ENCODE measurements around the gene UGT1A10.
"Not testable (repeated sequence)": the region's sequence is repeated elsewhere in the genome, so short reads cannot be mapped to it uniquely, and the experiment has no call there.

UGT1A10 gene

DNA sequence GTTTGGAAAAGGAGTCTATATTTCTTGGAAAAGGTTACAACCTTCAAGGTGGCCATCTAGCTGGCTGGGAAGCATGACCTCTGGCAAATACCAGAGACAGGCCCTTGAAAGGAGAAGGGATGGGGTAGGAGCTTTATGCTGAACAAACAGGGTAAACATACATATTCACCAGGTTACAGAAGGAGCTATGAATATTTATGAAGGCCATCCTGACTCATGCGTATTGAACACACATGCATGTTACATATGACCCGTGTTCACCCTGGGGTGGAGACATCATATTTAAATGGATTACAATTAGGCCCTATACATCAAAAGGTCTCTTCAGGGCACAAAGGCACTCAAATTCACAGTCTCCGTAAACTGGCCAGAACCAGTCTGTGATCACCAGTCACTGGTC lies 19.7 kb downstream of the UGT1A10 start:
- DNase-seq, result not testable (repeated sequence)

DNA sequence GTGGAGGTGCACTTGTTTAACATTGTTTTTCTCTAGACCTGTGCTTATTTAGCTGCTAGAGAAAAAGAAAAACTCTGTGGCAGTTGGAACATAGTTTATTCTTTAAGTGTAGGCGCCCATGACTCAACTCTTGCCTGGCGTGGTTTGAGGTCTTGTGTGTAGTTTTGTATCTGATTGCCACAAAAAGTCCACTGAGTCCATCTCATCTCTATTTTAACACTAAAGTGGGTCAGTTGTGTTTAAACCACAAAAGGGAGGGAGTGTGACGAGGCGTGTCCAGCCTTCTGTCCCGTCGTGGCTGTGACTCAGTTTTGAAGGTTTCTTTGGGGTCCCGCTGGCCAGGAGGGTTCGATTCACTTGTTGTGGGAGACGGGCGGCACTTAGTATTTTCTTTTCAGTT lies 20.2 kb downstream of the UGT1A10 start:
- DNase-seq, result no peak

DNA sequence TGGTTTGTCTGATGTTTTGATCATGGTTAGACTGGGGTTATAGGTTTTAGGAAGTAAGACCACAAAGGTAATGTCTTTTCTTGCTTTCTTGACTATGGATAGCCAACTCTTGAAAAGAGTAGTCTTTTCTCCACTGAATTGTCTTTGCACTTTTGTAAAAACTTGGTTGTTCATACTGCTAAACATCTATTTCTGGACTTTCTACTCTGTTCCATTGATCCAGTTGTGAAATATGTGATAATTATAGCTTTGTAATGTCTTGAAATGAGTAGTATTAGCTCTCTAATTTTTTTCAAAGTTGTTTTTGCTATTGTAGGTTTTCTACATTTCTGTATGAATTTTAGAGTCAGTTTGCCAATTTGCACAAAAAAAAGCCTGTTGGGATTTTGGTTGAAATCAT lies 22.4 kb downstream of the UGT1A10 start:
- no peak for DNase-seq

DNA sequence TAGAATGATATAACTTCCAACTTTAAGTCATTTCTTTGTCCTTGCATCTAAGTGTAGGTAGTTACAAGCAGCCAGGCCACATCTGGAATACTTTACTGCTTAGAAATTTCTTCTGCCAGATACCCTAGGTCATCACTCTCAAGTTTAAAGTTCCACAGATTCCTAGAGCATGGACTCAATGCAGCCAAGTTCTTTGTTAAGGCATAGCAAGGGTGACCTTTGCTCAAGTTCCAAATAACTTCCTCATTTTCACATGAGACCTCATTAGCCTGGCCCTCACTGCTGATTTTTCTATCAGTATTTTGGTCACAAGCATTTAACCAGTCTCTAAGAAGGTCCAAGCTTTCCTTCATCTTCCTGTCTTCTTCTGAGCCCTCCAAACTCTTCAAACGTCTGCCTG lies 27.7 kb downstream of the UGT1A10 start:
- DNase-seq, result no peak

DNA sequence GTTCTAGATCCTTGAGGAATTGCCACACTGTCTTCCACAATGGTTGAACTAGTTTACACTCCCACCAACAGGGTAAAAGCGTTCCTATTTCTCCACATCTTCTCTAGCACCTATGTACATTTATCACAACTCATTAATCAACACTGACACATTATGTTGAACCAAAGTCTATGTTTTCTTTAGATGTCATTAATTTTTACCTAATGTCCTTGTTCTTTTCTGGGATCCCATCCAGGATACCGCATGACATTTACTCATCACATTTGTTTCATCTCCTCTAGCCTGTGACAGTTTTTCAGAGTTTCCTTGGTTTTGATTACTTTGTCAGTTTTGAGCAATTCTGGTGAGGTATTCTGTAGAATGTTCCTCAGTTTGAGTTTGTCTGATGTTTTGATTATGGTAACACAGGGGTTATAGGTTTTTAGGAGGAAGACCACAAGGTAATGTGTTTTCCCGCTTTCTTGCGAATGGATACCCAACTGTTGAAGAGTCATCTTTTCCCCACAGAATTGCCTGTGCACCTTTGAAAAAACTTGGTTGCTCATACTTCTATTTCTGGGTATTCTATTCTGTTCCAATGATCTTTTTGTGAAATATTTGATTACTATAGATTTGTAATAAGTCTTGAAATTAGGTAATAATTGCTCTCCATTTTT lies 32.5 kb downstream of the UGT1A10 start:
- no peak for DNase-seq

DNA sequence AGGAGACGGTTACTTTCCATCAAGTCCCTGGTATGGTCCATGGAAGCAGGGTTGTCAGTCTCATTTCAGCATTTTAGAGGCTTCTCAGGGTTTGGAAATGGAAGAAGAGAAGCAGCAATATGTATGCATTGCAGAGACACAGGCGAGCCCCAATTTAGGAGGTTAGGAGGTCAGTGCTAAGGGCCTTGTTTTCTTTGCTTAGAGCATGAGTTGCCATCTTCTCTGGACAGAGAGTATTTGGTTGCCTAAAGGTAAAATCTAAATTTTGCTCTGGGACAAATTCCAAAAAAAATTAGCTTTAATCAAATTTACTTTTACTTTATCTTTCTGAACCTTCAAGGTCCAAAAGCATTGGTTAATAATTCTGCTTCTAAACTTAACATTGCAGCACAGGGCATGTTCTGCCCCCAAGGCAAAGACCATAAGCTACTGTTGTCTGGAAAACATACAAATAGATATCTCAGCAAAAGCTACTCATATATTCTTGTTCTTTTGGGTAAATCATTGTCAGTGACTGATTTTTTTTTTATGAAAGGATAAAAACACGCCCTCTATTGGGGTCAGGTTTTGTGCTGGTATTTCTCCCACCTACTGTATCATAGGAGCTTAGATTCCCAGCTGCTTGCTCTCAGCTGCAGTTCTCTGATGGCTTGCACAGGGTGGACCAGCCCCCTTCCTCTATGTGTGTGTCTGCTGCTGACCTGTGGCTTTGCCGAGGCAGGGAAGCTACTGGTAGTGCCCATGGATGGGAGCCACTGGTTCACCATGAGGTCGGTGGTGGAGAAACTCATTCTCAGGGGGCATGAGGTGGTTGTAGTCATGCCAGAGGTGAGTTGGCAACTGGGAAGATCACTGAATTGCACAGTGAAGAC lies 35.3 kb downstream of the UGT1A10 start, which contains the start of gene UGT1A9:
Gene UGT1A9 (plus strand): TSS at position 609 of the 872 bp plus-strand sequence. CDS start 37 bp downstream, at position 646.
- no peak for DNase-seq

DNA sequence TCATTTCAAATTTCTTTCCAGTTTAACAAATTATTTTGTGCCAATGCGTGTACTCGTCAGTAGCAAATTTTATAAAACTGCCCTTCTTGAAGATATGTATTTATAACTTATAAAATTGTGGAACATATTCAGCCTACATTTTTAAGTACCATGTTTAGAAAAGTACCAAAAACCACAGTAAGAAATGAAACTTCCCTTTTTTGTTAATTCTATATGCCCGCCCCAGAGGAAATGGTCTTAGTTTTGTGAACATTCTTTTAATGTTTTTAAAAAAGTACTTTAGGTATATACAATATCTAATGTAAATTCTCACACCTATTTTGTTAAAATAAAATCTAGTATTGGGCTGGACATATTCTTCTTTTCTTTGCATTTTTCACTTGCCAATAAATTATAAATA lies 36.6 kb downstream of the UGT1A10 start:
- no peak for DNase-seq

DNA sequence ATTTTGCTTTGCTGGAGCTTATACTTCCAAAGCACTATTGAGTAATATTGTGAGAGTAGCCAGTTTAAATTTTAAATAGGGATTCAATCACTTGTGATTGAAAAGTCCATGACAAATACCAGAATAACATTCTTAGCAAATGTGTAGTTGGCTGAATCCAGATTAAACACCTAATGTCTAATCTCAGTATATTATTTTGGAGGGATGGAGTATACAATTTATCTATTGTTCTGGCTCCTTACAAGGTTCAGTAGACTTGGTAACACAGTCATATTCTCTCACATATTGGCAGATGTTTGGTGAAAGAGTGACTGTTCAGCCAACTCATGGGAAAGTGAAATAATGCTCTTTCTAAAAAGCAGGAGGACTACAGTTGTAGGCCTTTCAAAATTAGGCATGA lies 37.6 kb downstream of the UGT1A10 start:
- no peak for DNase-seq

DNA sequence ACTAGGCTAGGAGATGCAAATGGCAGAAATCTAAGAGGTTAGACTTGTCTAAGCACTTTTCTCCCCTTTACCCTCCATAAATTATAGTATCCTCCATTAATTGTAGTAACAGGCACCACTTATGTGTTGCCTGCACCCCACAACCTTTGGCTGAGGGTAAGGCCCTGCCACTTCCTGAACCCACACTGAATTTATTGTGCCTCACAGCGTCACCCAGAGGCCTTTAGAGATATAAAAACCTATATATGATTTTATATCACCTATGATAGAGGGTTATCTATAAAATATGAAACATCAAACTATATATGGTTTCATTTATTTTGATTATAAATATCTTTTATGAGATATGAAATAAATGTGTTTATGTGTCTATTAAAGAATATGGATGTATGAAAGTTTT lies 38.1 kb downstream of the UGT1A10 start:
- no peak for DNase-seq

DNA sequence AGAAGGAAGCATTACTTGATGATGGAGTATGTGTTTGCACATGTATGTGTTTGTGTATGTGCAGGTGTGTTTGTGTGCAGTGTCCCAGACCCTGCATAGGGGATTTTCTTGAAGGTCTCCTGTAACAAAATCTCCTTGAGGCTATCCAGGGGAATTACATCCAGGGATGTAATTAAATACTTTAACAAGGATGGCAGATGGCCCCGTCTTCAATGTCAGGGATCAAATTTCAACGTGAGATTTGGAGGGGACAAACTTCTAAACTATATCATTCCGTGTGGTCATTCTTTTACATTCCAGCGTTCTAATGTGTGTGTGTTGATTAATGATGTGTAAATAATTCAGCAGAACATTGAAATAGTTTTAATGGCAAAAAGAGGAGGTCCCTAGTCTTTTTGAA lies 38.7 kb downstream of the UGT1A10 start:
- DNase-seq, result no peak

DNA sequence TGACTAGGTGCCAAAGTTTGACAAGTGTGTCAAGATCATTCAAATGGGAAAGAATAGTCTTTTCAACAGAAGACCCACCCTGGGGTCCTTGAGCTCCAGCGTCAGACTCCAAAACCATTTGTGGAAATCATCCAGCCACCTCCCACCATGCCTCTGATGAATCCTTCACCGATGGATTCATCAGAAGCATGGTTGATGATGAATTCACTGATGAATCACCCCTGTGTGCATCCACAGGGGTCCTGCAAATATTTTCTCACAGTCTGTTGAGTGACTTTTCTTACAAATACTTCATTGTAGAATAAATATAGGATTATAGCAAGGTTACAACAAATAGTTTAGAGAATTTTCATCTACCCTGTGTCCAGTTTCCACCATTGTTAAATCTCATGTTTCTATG lies 39.8 kb downstream of the UGT1A10 start:
- DNase-seq, result no peak

DNA sequence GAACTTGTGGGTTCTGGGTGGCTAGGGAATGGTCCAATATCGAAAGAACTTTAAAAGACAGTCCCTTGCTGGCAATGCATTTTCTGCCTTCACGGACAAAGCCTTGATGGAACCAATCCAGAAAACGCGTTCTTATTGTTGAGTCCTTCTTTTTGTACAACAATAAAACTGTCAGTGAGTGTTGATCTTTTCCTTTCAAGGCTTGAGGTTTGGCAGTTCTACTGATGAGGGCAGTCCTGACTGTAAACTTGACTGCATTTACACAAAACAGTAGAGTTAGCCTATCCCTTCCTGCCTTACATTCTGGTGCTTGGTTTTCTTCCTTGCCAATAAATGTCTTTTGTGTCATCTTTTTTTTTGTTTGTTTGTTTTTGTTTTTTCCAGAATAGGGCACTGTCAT lies 42.9 kb downstream of the UGT1A10 start:
- no peak for DNase-seq

DNA sequence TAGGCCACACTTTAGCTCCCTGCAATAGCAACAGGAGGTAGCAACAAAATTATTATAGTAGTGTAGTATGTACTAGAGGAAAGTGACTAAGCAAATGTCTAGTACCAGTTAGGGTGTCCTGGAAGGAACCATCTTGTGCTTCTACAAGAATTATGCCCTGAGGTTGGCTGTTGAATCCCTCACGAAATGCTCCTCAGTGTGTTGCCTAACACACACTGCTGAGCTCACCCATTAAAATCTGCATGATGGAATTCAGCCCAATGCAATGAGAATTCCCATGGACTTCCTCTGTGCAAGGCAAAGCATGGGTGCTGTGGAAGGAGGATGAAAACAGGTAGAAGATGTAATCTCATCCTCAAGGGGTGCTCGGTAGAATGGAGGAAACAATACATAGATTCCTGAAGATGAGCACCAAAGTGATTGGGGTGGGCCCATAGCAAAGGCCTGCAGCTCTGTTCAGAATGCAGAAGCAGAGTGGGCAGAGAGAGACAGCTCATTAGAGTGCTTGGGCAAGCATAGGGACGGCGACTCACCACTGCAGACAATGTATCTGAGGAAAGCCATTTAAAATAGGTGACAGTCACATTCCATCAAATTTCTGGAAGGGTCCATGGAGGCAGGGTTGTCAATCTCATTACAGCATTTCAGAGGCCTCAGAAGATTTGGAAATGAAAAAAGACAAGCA lies 44.3 kb downstream of the UGT1A10 start:
- no peak for DNase-seq

DNA sequence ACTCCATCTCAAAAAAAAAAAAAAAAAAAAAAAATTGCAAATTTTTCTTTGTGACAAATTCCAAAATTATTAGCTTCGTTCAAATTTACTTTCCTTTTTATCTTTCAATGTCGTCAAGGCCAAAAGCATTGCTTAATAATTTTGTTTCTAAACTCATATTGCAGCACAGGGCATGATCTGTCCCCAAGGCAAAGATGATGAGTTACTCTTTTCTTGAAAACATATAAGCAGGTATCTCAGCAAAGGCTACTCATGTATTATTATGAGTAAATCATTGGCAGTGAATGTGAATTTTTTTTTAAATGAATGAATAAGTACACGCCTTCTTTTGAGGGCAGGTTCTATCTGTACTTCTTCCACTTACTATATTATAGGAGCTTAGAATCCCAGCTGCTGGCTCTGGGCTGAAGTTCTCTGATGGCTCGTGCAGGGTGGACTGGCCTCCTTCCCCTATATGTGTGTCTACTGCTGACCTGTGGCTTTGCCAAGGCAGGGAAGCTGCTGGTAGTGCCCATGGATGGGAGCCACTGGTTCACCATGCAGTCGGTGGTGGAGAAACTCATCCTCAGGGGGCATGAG lies 45.4 kb downstream of the UGT1A10 start, which contains the start of gene UGT1A7:
Gene UGT1A7 (plus strand): TSS at position 381 of the 579 bp plus-strand sequence. CDS start 37 bp downstream, at position 418.
- DNase-seq, result no peak

DNA sequence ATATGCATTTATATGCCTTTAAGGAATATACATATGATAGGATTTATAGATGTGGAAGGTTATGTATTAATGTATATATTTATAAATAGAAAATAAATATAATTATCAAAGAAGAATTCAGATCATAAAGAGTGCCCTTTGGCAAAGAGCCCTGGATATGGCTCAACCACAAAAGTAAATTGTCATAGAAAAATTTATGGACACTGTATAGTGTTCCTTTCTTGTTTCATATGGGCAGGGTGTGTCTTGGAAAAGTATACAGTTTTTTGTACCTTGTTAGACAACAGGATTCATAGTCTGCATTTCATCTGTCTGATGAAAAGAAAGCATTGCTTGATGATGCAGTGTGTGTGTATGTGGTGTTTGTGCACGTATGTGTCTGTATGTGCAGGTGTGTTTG lies 48.4 kb downstream of the UGT1A10 start:
- no peak for DNase-seq

DNA sequence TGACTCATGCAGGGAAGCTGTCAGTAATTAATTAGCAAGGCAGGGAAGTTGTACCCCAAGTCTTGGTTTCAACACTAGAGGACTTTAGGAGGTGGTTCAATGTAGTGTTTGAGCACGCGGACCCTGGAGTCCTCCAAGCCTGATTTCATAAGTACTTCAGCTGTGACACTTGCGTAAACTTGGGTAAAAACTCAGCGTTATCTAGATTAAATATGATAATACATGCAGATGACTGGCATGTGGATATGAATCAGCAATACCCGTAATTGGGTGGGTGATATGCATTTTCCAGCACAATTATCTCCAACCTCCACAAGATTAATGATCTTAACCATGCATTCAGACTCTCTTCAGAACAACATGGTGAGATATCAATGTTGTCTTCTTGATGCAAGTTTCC lies 50.7 kb downstream of the UGT1A10 start:
- DNase-seq, result no peak

DNA sequence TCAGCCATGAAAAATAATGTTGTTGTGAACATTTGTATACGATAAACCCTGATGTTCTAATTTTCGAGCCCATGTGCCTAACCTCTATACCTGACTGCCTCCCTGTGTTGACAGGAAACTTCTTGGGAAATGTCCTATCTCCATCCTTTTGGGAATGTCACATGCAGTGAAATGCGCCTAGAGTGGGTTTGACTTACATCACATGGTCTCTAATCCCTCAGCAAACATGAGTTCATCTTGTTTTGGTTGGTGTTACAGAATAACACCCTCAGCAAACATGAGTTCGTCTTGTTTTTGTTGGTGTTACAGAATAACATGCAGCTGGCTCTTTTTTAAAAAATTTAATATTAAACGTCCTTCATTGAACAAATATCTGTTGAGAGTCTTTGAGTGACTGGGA lies 52.1 kb downstream of the UGT1A10 start:
- DNase-seq, result no peak

DNA sequence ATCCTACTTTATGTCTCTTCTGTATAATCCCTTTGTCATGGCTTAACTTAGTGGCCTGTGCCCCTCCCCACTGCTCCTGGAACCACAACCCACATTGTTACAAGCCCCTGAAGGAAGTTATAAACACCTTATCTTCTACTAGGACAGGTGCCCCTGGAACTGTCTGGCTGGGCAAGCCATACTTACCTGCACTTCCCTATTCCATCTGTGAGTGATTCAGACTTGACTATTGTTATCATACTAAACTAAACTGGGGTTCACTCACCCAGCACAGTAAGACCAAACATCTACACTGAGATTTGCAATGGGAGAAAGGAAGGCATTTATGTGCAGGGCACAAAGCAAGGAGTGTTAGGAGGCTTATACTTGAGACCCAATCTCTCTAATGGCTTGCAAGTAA lies 52.8 kb downstream of the UGT1A10 start:
- no peak for DNase-seq

DNA sequence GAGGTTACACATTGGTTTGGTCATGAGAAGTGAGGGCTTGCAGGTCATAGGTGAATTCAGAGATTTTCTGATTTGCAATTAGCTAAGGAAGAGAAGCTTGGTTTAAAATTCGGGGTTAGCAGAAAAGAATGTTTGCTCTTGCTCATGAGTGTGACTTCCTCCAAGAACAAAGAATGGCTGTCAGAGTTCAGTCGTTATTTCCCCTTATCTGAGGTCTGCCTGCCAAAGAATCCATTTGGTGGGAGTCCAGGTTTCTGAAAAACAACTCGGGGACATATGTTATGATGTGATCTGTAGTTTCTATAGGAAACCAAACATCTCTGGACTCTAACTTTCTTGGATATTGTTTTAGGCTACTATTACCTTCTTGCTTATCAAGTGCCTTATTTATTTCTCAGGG lies 53.3 kb downstream of the UGT1A10 start:
- no peak for DNase-seq

DNA sequence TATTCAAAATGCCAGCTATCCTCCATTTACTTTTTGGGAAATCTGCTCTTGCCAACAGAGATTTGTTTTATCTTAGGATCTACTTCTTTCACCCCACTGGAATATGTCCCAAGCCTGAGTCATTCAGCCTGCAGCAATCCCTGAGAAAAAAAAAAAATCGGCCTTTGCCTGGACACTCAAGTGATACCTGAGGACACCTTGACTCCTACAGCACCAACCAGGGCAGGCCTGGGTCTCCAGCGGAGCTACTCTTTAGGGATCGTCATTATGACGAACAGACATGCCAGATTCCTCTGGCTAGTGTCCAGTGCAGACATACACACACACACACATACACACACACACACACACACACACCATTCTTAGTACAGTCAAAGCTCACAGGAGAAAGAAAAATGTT lies 54.2 kb downstream of the UGT1A10 start:
- DNase-seq, result no peak

All from nucleus accumbens (tissue), 56 donors.